ENCODE results near the gene IGFBP2. TPM values are rescaled to one million over a fixed set of nuclear protein-coding genes. Genes with fewer than 3 reads are reported as not detected.
A peak's percentile ranks its signal among the peaks of the same experiment; 100 is the strongest.

Gene IGFBP2
- total RNA-seq (2011; cell fraction: chromatin; rRNA removed; ENCODE audit: low replicate concordance), result not detected in 2 replicates
- total RNA-seq (2011; cell fraction: nucleolus; rRNA removed), result not detected in 2 replicates
- total RNA-seq (2011; cell fraction: nucleoplasm; rRNA removed), result not detected in 2 replicates
- not detected in 2 replicates for total RNA-seq (2014; rRNA removed)
- total RNA-seq (2014; rRNA removed; fragmentation: Illumina TruSeq; extraction: Trizol), result not detected in 2 replicates
- total RNA-seq (2015; rRNA removed; fragmentation: Illumina TruSeq; extraction: Trizol), result 0.23 TPM in 1 of 2 replicates, not detected in the other
- 0.85 and 0.93 TPM in 2 replicates for total RNA-seq (2021)
- not detected in 2 replicates for polyA plus RNA-seq (2011; rRNA removed)
- 0.06 and 0.31 TPM in 2 replicates for polyA plus RNA-seq (2011; cell fraction: cytosol; rRNA removed)
- not detected in 2 replicates for polyA plus RNA-seq (2011; cell fraction: nucleus; rRNA removed)
- 0.29 and 0.76 TPM in 2 replicates for polyA plus RNA-seq (2012)
- polyA plus RNA-seq (2014; fragmentation: Illumina TruSeq; extraction: Trizol), result not detected in 2 replicates
- polyA plus RNA-seq (2014; fragmentation: Nextera tagmentation; extraction: Ambion mirVana), result not detected
- polyA plus RNA-seq (2014; rRNA removed), result not detected in 2 replicates
- polyA minus RNA-seq (2011; rRNA and poly(A)+ RNA removed), result not detected in 2 replicates
- not detected in 2 replicates for polyA minus RNA-seq (2011; cell fraction: cytosol; rRNA and poly(A)+ RNA removed)
- polyA minus RNA-seq (2011; cell fraction: nucleus; rRNA and poly(A)+ RNA removed), result not detected in 2 replicates
- Bru-seq, nascent RNA, result percentile 6 among the genes with signal in this experiment
- BruChase-seq, experiment 1, labeled RNA remaining after a 2-hour chase, result percentile 10 among the genes with signal in this experiment
- BruChase-seq, experiment 2, labeled RNA remaining after a 6-hour chase, result percentile 21 among the genes with signal in this experiment
- long read RNA-seq, experiment 1, result 0 reads
- long read RNA-seq, experiment 2, result 0 reads
- long read RNA-seq, experiment 3, result 0 reads

- ChIA-PET POLR2A (no interaction called here), CTCF (ENCODE audit: low intra/inter-chr PET ratio) (no interaction called here)
- Histone ChIP-seq H3K27ac (ENCODE audit: extremely low read depth, low read depth, low read length) (no peak within 1 kb of the TSS), H3K36me3 (ENCODE audit: control insufficient read depth, insufficient read depth, low read length) (no peaks in the 10 kb centered on the region), H3K9ac (ENCODE audit: insufficient read depth in 1 of 2, low read depth in 2 of 2, low read length in 2 of 2) (no peak within 1 kb of the TSS), H3K79me2 (ENCODE audit: control insufficient read depth, insufficient read depth, low read length) (no peaks in the 10 kb centered on the region), H3K4me3 (no peak within 1 kb of the TSS), H3K9me3 (replicated peaks; ENCODE audit: control insufficient read depth, insufficient read depth, low read depth, low read length) (no peaks in the 10 kb centered on the region), H4K20me1 (replicated peaks; ENCODE audit: control insufficient read depth, insufficient read depth, low read length) (no peaks in the 10 kb centered on the region), H3K4me1 (replicated peaks in 1 of 2; ENCODE audit: control insufficient read depth in 2 of 2, insufficient read depth in 2 of 2, low read length in 2 of 2) (no peaks in the 10 kb centered on the region; a peak in 1 of 5 replicates), H3K9me1 (ENCODE audit: control insufficient read depth, insufficient read depth, low read length) (no peaks in the 10 kb centered on the region), H3K27me3 (ENCODE audit: control insufficient read depth in 2 of 2, insufficient read depth in 2 of 2, low read length in 2 of 2) (peaks cover 5 to 35% of the 10 kb centered on the region in 2 experiments), H2AFZ (ENCODE audit: low read depth, low read length) (no peak within 1 kb of the TSS), H3K4me2 (ENCODE audit: insufficient read depth, low read length) (no peak within 1 kb of the TSS)
- BruUV-seq (replicated peaks), result no TSS peak
- TF ChIP-seq CHCHD3 (CRISPR knock-in tag; IDR thresholded peaks at IDR 0.05) (no peak), ZBTB33 (CRISPR knock-in tag; IDR thresholded peaks at IDR 0.05) (peak; percentile 73; the same call in 1 of the 2 replicates)
- DNase-seq (ENCODE audit: extremely low read depth in 1 of 4, low spot score in 3 of 4) (no peak), FAIRE-seq (no peak), ATAC-seq (no peak)
- intact Hi-C loops (cut with micrococcal nuclease), result no loop called here
- in situ Hi-C loops (cut with MboI), result no loop called here
- WGBS (ENCODE audit: insufficient coverage, low coverage, missing lambda C conversion rate), result 68% methylated on average over 13 of the region's 70 CpGs
Observed at GRCh38 chr2:216632952-216633615, at the start of gene IGFBP2. TSS of gene IGFBP2 (plus strand) at chr2:216633420. CDS start at chr2:216633524, 104 bp downstream.
